NCI-H1105 (cell line): ENCODE measurements around the gene LINGO4.

Experiments used
- DNase-seq: peaks from one replicate; lab custom pipeline; 2025; lab: John Stamatoyannopoulos, UW

The LINGO4 gene, protein sequence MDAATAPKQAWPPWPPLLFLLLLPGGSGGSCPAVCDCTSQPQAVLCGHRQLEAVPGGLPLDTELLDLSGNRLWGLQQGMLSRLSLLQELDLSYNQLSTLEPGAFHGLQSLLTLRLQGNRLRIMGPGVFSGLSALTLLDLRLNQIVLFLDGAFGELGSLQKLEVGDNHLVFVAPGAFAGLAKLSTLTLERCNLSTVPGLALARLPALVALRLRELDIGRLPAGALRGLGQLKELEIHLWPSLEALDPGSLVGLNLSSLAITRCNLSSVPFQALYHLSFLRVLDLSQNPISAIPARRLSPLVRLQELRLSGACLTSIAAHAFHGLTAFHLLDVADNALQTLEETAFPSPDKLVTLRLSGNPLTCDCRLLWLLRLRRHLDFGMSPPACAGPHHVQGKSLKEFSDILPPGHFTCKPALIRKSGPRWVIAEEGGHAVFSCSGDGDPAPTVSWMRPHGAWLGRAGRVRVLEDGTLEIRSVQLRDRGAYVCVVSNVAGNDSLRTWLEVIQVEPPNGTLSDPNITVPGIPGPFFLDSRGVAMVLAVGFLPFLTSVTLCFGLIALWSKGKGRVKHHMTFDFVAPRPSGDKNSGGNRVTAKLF

DNA sequence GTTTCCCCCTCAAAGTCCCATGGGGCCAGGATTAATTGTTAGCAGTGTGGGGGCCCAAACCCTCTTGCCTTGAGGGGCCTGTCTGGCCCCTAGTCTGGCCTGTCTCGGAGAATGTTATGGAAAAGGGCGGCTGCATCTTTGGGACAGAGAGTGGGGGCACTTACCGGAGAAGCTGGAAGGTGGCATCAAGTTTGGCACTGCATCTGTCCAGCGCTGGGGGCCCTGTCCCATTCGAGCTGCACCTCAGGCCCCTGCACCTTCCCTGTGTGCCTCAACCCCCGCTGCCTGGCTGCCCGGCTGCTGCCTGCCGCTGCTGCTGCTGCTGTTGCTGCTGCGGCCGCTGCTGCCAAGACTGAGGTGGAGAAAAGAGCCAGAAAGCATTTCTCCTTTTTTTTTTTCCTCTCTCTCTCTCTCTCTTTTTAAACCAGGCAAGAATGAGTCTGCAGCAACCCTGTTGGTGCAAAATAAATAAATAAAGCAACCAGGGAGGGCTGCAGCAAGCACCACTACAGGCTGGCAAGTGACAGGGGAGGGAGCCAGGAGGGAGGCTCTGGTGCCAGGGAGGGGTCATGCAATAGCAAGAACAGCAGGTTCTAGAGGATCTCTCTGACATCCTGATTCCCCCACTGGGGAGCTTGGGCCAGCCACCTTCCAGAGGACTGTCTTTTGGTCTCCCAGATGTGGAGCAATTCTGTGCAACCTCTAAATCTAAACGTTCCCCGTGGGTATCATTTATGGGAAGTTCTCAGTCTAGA is at the start of gene LINGO4:
Gene LINGO4, minus strand, starts transcription at position 354 of the 755 bp plus-strand sequence. CDS start 2,715 bp downstream, outside the sequence.
- DNase-seq = no peak

DNA sequence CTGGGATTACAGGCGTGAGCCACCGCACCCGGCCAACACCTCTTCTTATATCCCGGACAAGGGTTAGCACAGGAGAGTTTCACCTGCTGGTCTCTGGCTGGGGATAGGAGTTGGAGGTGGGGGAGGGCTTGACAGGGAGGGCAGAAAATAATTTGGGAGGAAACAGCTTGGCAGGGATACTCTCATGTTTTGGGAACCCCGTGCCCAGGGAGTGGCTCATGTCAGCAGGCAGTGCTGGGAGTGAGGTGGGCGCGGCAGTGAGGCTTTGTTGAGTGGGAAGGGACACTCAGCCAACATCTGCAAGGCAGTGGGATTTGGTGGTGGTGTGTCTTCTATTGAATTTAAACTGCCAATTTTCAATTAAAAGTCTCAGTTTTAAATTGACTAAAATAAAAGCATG is 49.4 kb upstream of the LINGO4 start:
- DNase-seq = no peak

DNA sequence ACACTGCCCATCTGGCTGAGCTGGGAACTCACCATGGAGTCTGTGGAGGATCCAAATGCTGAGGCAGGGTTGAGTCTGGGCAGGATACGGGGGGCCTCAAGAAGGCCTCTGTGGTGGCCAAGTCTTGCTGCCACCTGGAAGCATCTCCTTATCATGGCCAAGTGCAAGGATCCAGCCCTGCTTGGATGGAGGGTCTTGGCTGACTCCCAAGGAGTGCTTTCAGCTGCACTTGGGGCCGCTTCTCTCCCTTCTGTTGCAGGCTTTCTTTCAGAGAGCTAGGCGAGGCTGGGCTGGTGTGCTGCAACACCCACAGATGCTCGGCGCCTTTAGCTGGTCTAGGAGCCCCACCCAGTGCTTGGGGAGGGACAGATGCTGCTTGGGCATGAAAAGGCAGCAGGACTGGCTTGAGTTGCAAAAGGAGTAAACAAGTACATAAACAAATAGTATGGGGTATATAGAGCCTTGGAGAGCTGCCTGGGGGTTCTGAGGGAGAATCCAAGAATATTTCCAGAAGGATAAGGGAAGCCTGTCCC is 48.3 kb upstream of the LINGO4 start, which contains the start of gene THEM5:
Gene THEM5, minus strand, starts transcription at position 302 of the 533 bp plus-strand sequence. Its CDS starts 147 bp downstream, at position 155.
- no peak for DNase-seq

DNA sequence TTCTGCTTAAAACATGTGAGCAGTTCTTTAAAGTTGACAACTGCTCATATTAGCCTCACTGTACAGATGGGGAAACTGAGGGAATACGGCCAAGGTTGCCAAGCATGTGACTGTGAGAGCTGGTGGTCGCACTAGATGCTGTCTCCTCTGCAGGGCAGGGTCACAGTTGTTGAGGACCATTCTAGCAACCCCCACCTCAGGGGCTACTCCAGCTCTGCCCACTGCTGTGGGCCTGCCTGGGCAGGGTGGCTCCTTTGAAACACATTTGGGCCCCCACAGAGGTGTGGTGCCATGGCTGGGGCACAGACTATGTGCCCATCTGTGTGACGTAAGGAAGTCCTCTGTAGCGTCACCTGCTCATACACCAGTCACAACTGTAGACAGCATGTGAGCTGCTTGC is 47.5 kb upstream of the LINGO4 start:
- no peak for DNase-seq

DNA sequence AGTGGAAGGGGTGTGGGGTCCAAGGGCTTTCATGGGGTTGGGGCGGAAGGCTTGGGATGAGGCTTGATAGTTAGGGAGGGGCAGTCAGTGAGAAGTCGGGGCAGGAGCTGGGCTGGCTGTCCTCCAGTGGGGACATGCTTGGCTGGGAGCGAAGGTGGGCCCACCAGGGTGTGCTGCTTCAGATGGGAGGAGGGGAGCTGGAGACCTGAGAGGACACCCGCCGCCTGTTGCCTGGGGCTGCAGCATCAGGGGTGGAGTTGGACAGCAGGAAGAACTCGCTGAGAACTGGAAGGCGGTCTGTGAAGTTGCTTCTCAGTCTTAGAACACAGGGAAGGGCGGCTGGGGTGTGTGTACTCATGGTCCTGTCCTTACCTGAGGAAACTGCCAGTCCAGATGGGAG is 46.7 kb upstream of the LINGO4 start:
- no peak for DNase-seq

DNA sequence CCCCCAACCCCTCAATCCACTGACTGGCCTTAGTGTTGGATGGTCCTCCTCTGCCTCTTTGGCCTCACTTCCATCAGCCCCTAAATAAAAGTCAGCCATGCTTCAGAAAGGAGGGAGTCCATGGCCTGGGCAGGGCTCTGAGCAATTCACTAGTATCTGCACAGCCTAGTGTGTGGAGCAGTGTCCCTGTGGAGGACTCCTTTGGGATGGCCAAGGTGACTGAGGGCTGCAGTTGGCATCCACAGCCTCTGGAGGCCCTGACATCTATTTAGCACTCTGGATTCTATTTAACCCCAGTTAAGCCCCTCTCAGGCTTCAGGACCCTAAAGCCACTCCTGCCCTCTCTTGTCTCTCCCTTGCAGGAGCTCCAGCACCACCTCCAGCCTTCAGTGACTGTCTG is 44.7 kb upstream of the LINGO4 start:
- no peak for DNase-seq

DNA sequence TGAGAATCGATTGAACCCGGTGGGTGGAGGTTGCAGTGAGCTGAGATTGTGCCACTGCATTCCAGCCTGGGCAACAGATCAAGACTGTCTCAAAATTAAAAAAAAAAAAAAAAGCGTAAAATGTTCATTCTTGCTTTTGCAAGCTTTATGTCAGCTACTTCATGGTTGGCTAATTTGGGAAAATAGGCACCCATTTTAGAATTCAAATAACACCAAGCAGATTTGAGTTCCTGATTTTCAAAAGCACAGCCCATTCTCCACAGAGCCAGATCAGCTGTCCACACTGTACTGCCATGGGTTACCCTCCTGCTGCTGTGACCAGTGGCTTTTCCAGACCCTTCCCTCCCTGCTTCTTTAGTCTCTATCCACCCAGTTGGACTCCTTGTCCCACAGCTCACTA is 43.9 kb upstream of the LINGO4 start:
- no peak for DNase-seq

DNA sequence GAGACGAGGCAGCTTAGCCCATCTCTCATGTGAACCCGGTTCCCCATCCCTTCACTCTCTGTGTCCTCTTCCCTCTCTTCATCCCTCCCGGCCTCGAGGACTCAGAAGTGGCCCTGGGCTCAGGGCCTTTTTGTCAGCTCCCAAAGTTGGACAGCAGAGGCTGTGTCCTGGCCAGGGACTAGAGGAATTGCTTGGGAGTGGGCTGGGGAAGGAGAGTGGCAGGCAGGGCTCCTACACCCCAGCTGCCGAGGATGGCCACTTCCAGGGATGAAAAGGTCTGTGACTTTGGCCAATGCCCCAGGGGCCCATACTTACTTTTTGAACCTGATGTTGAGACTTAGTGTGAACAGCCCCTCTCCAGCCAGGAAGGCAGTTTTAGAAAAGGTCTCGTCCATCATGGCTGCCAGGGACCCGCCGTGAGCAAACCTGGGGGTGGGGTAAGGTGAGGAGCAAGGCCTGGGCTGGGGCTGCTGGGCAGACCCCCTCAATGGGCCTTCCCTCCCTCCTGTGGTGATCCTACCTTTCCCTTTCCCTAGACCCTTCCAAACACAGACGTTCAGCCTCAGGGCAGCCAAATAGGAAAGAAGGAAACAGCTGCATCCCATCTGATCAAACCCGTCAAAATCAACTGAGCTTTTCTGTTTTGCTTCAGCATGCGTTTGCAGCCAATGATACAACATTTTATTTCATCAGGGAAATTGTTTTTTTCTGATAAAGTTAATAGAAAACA is 42.8 kb upstream of the LINGO4 start:
- DNase-seq = no peak

DNA sequence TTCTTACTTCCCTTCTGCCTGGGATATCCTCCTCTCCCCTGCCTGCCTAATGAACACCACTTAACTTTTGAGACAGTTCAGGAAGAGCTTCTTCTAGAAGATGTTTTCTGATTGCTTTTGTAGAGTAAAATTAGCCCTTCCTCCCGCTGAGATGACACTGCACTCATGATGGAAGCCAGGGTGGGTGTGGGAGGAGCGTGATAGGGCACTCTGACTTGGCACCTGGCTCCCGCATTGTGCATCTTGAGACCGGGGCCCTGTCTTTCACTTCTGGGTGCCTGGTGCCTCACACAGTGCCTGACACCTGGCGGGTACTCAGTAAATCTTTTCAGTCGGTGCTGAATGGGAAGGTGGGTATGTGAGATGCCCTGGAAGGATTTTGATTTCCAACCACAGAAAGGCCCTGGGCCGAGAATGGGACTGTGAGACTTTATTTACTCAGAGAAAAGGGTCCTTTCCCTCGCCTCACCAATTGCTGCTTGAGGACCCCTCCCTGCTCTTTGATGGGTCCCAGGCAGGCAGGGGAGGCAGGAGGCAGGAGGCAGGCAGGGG is 41.5 kb upstream of the LINGO4 start:
- DNase-seq = no peak

DNA sequence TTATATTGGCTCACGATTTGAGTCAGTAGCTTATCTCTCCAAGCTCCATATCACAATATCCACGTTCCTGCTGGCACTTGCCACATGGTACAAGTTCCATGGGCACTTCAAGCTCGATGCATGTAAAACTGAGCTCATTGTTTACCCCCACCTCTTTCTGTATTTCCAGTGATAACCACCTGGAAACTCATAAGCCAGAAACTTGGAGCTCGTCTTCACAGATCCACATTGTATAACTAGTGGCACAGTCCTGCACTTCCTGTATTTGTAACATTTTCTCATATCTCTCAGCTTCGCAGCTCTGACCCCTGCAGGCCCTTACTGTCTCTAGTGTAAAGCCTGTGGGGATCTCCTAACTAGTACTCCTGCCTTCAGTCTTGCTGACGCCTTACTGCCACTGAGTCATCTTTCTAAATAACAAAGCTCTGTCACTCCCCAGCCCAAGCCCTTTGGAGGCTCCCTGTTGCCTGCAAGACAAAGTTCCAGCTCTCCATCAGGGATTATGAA is 40.9 kb upstream of the LINGO4 start:
- no peak for DNase-seq

DNA sequence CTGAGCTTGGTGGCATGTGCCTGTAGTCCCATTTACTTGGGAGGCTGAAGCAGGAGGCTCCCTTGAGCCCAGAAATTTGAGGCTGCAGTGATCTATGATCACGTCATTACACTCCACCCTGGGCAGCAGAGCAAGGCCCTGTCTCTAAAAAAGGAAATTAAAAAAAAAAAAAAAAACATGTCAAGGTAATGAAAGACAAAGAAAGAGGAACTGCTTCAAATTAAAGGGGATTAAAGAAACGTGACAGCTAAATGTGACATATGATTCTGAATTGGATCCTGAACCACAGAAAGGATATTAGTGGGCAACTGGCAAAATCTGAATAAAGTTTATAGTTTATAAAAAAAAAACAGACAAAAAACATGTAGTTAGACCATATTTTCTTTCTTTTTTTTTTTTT is 38.2 kb upstream of the LINGO4 start:
- no peak for DNase-seq

DNA sequence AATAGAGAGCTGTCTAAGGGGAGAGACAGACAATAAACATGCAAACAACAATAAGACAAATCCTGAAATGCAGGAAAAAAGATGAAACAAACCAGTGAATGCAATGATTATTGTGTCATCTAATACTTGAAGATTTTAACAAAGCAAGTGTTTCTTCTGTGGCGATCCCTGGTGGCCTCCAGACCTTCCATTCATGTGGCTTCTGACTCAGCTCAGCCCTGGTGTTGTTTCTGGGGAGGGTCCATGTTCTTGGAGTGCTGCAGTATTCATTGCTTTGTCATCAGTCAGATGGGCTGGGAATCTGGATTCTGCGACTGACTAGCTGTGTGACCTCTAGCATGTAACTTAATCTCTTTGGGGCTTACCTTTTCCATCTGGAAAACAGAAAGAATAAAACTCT is 35.9 kb upstream of the LINGO4 start:
- DNase-seq = no peak

DNA sequence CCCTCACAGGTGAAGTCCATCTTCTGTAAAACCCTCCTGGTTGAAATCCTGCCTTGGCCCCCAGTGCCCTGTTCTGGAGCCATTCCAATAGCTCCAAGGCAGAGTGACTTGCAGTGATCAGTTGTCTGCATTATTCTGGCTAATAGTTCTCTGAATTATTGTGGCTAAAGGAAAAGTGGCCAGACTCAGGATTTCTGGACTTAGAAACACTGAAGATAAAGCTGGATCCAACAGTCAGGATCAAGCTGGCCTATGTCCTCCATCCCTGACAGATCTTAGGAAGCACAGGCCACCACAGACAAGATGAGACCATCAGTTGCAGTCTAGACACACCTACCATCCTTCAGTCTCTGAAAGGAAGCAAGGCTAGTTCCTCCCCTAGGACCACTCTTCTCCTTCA is 35.2 kb upstream of the LINGO4 start:
- DNase-seq = no peak

DNA sequence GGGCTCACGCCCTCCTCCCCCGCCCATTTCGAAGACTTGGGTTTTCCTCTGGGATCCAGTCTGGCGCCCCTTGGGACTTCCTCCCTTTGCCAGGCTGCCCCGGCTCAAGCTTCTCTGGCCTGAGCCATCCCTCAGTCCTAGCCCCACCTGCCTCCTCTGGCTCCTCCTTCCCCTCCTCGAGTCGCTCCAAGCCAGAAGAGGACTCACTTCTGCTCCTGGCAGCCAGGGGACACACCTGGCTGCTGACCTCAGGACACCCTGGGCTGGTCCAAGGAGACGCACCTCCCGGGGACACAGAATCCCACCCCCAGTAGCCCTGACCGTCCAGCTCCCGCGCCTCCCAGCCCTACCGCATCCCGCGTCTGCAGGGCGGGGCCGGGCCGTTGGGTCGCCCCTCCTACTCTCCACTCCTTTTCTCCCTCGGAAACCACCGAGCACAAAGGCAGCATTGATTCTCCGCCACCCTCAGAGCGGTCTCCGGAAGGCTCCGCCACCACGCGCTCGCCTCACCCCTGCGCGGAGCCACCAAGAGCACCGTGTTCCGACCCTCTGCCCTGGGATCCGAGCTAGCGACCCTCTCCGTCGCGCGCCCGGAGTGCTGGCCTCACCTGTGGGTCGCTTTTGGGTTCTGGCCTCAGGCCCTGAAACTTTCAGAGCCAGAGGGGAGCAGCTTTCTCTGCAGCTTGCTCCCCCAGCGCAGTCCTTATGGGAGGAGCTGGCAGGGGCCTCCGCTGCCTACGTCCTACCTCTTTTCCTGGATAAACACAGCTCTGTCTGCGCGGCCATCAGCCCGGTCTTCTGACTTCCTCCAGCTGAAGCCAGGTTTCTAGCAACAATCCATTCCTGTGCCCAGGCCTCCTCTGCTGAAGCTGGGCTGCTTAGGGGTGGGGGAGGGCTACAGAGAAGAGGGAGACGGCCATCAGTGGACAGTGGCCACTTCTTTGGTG is 34.5 kb upstream of the LINGO4 start, which contains the start of gene C2CD4D:
Gene C2CD4D, minus strand, starts transcription at position 364 of the 947 bp plus-strand sequence. CDS start 831 bp downstream, outside the sequence.
- peak; percentile 83 for DNase-seq

DNA sequence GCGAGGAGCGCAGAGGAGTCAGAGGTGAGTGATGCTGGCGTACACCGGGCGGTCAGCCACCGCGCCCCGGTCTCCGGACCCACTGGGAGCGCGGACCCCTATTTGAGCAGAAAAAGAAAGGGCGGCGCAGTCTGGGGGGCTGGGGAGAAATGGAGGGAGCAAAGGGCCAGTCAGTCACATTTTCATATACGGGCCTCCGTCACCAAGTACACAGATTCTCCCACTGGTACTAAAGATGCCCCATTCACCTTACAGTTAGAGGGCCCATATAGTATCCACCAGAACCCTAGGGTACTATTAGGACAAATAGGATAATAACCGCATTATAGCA is 33.8 kb upstream of the LINGO4 start:
- no peak for DNase-seq

DNA sequence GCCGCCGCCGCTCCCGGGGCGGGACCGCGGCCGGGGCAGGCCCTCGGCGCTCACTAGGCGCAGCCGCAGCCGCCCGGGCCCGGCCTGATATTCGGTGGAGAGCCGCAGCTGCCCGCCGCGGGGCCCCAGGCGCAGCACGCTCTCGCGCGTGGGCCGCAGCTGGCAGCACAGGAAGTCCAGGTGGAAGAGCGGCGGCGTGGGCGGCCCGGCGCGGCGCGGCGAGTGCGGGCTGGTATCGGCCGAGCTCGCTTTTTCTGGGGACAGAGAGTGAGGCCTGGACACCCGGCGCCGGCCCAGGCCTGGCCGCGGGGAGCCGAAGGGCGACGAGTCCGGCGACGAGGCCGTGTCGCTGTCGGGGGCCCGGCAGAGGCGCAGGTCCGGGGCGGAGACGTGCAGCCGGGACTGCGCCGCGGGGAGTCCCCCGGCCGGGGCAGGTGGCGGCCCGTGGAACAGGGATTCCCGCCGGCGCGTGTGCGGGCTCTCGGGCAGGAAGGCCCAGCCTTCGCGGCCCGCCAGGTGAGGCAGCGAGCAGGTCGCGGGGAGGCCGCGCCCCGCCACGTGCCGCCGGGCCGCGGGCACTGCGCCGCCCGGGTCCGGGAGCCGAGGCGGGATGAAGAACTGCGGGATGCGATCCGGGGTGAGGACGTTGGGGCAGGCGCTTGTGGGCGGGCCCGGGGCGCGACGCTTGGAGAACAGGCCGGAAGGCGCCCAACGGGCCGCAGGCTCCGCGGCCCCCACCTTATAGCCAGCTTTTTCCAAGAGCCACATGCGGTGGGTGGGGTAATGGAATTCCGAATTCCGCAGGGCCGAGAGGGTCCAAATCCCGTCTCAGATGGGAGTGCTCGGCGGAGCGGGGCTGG is 33.2 kb upstream of the LINGO4 start:
- no peak for DNase-seq

DNA sequence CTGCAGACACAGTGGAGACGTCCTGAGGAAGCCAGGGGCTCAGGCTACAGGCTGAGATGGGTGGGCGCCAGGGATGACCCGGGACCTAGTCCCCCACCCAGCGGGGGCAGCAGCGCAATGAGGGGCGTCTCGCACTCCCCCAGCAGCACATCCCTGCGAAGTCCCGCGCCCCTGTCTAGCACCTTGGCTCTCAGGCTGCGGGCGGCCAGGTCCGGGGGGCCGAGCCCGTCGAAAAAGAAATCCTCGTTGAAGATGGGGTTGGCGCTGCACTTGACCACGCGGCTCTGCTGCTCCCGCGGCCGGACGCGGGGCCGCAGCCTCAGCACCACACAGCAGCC is 32.6 kb upstream of the LINGO4 start:
- no peak for DNase-seq

DNA sequence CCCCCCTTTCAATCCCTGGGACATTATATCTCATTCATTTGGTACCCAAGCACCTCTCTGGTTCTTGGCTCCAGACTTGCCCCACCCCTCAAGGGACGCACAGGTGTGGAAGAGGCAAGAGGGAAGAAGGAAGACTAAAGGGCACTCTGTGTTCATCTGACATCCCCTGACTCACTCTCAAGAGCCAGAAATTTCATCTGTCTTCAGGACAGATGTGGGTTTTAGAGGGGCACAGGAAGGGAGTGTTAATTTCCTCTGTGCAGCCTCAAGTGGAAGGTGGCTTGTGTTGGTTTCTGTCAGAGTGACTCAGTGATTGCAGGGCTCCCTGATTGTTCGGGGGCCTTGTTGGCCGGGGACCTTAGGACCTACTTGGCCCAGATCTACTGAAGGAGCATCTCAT is 32.0 kb upstream of the LINGO4 start:
- DNase-seq = no peak

DNA sequence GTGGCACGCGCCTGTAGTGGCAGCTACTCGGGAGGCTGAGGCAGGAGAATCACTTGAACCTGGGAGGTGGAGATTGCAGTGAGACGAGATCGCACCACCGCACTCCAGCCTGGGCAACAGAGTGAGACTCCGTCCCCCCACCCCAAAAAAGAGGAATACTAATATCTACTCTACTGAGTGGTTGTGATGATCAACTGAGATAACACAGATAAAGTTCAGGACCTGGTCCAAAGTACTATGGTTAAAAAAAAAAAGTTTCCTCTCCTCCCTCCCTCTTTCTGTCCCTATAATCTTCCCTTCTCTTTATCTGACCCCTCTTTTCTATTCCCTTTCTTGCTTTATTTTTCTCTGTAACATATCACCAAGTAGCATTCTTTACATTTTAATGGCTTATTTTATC is 30.4 kb upstream of the LINGO4 start:
- DNase-seq = no peak
